K562 (cell line): ENCODE data around the gene ZDHHC17. TPM values are rescaled to one million over a fixed set of nuclear protein-coding genes. Genes with fewer than 3 reads are reported as not detected.

ENCODE experiments used
- ADNP ChIP-seq: fragments of 200-800 bp; sonication (Bioruptor generic); IDR thresholded peaks from 2 replicates; pipeline ENCODE4 v1.6.1; 2016; ENCODE audit warnings: missing genetic modification characterization, missing compliant biosample characterization
- CHD7 ChIP-seq: fragments of 200-600 bp; sonication (generic); IDR thresholded peaks from one replicate; pipeline ENCODE4 v1.6.1; 2012; ENCODE audit warnings: mild to moderate bottlenecking, low read depth, low read length, inconsistent platforms
- CLOCK ChIP-seq: fragments of 250-450 bp; sonication (Bioruptor Pico); IDR thresholded peaks from 2 replicates; pipeline ENCODE4 v1.4.0; 2020; ENCODE audit warnings: mild to moderate bottlenecking, moderate library complexity, borderline replicate concordance
- HDAC1 ChIP-seq, 2 experiments: fragments of 450-650 bp; IDR thresholded peaks; 2 replicates each; pipeline ENCODE4 v1.6.1; 2016 to 2017; ENCODE audit warnings: inconsistent platforms in 1 of 2, mild to moderate bottlenecking in 1 of 2, moderate library complexity in 1 of 2
- HDAC6 ChIP-seq: IDR thresholded peaks from 2 replicates; pipeline ENCODE4 v1.6.1; 2012; ENCODE audit warnings: low read depth, mild to moderate bottlenecking, control low read depth, inconsistent platforms, low read length, moderate library complexity
- TSHZ1 ChIP-seq: fragments of 250-450 bp; sonication (Bioruptor Pico); IDR thresholded peaks from 2 replicates; pipeline ENCODE4 v1.4.0; 2020; ENCODE audit warnings: mild to moderate bottlenecking, moderate library complexity
- ZNF785 ChIP-seq: fragments of 250-450 bp; sonication (Bioruptor Pico); IDR thresholded peaks from 2 replicates; pipeline ENCODE4 v1.4.0; 2020; ENCODE audit warnings: mild to moderate bottlenecking
- polyA plus RNA-seq, 8 experiments: library from polyadenylated mRNA; depleted of rRNA in 4 of 8; stranded (reverse) in 5 of 8; unstranded in 3 of 8; fragments of >200 nt; fragmentation: Nextera tagmentation in 2 of 8; fragmentation: Illumina TruSeq in 1 of 8; extraction: Ambion mirVana in 2 of 8; extraction: Trizol in 1 of 8; gene quantifications; 2 replicates each; pipeline versions ENCODE4 v1.2.1 to v1.2.3, GENCODE V29; 2011 to 2014; ENCODE audit warnings: inconsistent platforms in 1 of 8, missing spikeins in 1 of 8
- total RNA-seq, 7 experiments: library from RNA; depleted of rRNA in 6 of 7; stranded (reverse); fragments of >200 nt in 6 of 7; fragmentation: Illumina TruSeq in 2 of 7; extraction: Trizol in 2 of 7; gene quantifications; 2 replicates each; pipeline versions ENCODE4 v1.2.1 to v1.2.3, GENCODE V29; 2011 to 2021; ENCODE audit warnings: low replicate concordance in 1 of 7

Gene ZDHHC17
- total and polyA plus RNA-seq, 9 of the 15 experiments (the other 6 are each of a cell fraction or from before 2014, with no cell fraction given): 6.7 to 66.0 (median 27.5) TPM

- TF ChIP-seq CLOCK (CRISPR knock-in tag) (no peak), ADNP (tag) (no peak), HDAC6 (no peak), ZNF785 (CRISPR knock-in tag) (no peak), TSHZ1 (no peak), CHD7 (no peak), HDAC1 (IDR thresholded peaks at IDR 0.05) (peak in 1 of 2 experiments; percentile 76; a peak in 2 of 4 replicates)
These were observed at the start of gene ZDHHC17 (continued) for GRCh38 chr12:76763746-76764675.
